Neural cell (in vitro differentiated cells): ENCODE data around the gene ASB10. TPM values are rescaled to one million over a fixed set of nuclear protein-coding genes. Genes with fewer than 3 reads are reported as not detected.

ENCODE experiments used
- H2AFZ ChIP-seq: fragments of 200-600, 300-800 bp; sonication (generic), shearing (Covaris generic); 2 replicates; pipeline ENCODE4 v1.6.0; 2014; ENCODE audit warnings: low read depth, mild to moderate bottlenecking, antibody characterized with exemption, low read length, moderate library complexity
- H3F3A ChIP-seq: fragments of 200-600 bp; shearing (Covaris generic); 2 replicates; pipeline ENCODE4 v1.6.1; 2016; ENCODE audit warnings: mild to moderate bottlenecking, moderate library complexity, mixed read lengths, antibody characterized with exemption, low read length; ENCODE audit not compliant: insufficient read depth, poor library complexity, severe bottlenecking
- H3K27ac ChIP-seq: fragments of 200-600, 300-800 bp; sonication (generic), shearing (Covaris generic); 2 replicates; pipeline ENCODE4 v1.5.1; 2014; ENCODE audit warnings: mild to moderate bottlenecking, low read length, moderate library complexity
- H3K27me3 ChIP-seq: fragments of 300-800, 200-600 bp; sonication (generic), shearing (Covaris generic); 2 replicates; pipeline ENCODE4 v1.6.0; 2014; ENCODE audit warnings: mild to moderate bottlenecking, low read depth, low read length, moderate library complexity; ENCODE audit not compliant: insufficient read depth
- H3K36me3 ChIP-seq: fragments of 300-800, 200-600 bp; sonication (generic), shearing (Covaris generic); 2 replicates; pipeline ENCODE4 v1.5.1; 2014; ENCODE audit warnings: mild to moderate bottlenecking, antibody characterized with exemption, low read length, moderate library complexity; ENCODE audit not compliant: insufficient read depth
- H3K4me2 ChIP-seq: fragments of 300-800, 200-600 bp; sonication (generic), shearing (Covaris generic); 2 replicates; pipeline ENCODE4 v1.6.0; 2014; ENCODE audit warnings: mild to moderate bottlenecking, low read length
- H3K4me3 ChIP-seq: fragments of 300-800, 200-600 bp; sonication (generic), shearing (Covaris generic); 2 replicates; pipeline ENCODE4 v1.5.1; 2014; ENCODE audit warnings: mild to moderate bottlenecking, low read length, moderate library complexity
- H3K79me2 ChIP-seq: fragments of 200-600 bp; shearing (Covaris generic); replicated peaks from 2 replicates; pipeline ENCODE4 v1.6.0; 2014; ENCODE audit warnings: mild to moderate bottlenecking, low read length, moderate library complexity; ENCODE audit not compliant: insufficient read depth
- H3K9ac ChIP-seq: fragments of 300-800, 200-600 bp; sonication (generic), shearing (Covaris generic); 2 replicates; pipeline ENCODE4 v1.6.1; 2016; ENCODE audit warnings: mild to moderate bottlenecking, low read length, mixed read lengths
- H3K9me2 ChIP-seq: fragments of 200-600 bp; shearing (Covaris generic); 2 replicates; pipeline ENCODE4 v1.6.1; 2016; ENCODE audit warnings: mild to moderate bottlenecking, low read length, mixed read lengths; ENCODE audit not compliant: insufficient read depth
- H3K9me3 ChIP-seq: fragments of 200-600, 300-800 bp; sonication (generic), shearing (Covaris generic); 2 replicates; pipeline ENCODE4 v1.6.1; 2016; ENCODE audit warnings: mild to moderate bottlenecking, mixed run types, low read length, moderate library complexity, mixed read lengths
- H4K20me1 ChIP-seq: fragments of 200-600 bp; shearing (Covaris generic); 2 replicates; pipeline ENCODE4 v1.6.1; 2016; ENCODE audit warnings: mild to moderate bottlenecking, mixed run types; ENCODE audit not compliant: insufficient read depth
- CTCF ChIP-seq: fragments of 450-650 bp; IDR thresholded peaks from 2 replicates; pipeline ENCODE4 v1.5.1; 2014; ENCODE audit warnings: antibody characterized with exemption, mild to moderate bottlenecking, moderate library complexity; ENCODE audit not compliant: poor library complexity, severe bottlenecking
- EP300 ChIP-seq: fragments of 450-650 bp; conservative IDR thresholded peaks from 2 replicates; pipeline ENCODE4 v1.6.1; 2014; ENCODE audit warnings: antibody characterized with exemption, mild to moderate bottlenecking, moderate library complexity; ENCODE audit not compliant: poor library complexity, severe bottlenecking
- EZH2 ChIP-seq: fragments of 200-600, 300-800 bp; shearing (Covaris generic), sonication (generic); IDR thresholded peaks from 2 replicates; pipeline ENCODE4 v1.6.1; 2014; ENCODE audit warnings: antibody characterized with exemption, low read length, borderline replicate concordance, mild to moderate bottlenecking; ENCODE audit not compliant: insufficient read depth, poor library complexity, severe bottlenecking
- POLR2AphosphoS5 ChIP-seq: IDR thresholded peaks from 2 replicates; pipeline ENCODE4 v1.6.1; 2012
- RAD21 ChIP-seq: fragments of 450-650 bp; conservative IDR thresholded peaks from 2 replicates; pipeline ENCODE4 v1.6.1; 2014; ENCODE audit warnings: antibody characterized with exemption, mild to moderate bottlenecking, moderate library complexity
- TAF1 ChIP-seq: IDR thresholded peaks from 2 replicates; pipeline ENCODE4 v1.6.1; 2012; ENCODE audit warnings: low read depth
- polyA plus RNA-seq: library from polyadenylated mRNA; depleted of rRNA; stranded (reverse); fragments of >200 nt; gene quantifications from 2 replicates; pipeline ENCODE4 v1.2.3, GENCODE V29; 2014

Gene ASB10
- polyA plus RNA-seq, 1 donor from 2014 or later, result not detected

DNA sequence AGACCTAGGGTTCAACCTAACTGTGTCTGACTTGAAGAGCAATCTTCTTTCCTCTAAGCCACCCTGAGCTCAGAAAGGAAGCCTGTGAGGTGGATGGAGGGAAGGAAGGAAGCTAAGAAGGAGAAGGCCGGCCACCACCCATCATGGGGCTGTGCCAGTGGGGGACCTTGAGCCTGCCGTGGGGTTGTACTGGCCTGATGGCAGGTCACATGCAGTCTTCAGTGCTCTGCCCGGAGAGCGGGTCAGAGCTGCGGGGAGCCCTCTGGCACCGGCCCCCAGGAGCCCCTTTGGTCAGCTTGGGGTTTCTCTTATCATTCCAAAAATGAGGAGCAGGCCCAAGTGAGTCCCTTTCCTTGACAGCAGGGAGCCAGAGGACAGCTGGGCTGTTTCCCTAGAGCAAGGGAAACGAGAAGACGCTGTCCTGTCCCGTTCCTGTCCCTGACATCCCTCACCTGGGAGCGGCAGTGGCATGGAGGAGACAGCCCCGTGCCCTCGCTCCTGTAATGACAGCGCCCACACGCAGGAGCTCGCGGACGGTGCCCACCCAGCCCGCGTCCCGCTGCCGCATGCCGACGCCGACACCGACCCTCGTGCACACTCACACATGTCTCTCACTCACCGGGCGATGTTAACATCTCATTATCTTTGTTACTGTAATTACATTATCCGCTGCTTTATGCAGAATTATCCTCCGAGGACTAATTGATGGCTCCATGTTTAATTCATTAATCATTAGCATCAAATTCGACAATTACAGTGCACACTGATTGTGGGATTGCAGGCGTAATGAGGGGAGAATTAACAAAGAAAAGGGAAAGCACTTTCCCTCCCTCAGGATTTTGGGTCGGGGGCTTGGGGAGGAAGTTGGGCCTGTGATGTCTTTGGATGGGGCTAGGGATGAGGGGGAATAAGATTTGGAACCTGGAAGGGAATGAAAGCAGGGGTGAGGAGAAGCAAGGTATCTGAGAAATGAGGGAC is 50.9 kb downstream of the ASB10 start:
- Histone ChIP-seq H2AFZ (no peak overlapping the region), H3K9ac (no peak overlapping the region), H3K4me3 (no peak overlapping the region), H3K9me3 (no peaks in the 10 kb centered on the region), H3K4me2 (no peak overlapping the region), H3K9me2 (no peaks in the 10 kb centered on the region), H3F3A (no peaks in the 10 kb centered on the region), H3K27me3 (no peaks in the 10 kb centered on the region), H3K27ac (no peak overlapping the region), H3K79me2 (no peaks in the 10 kb centered on the region), H4K20me1 (no peaks in the 10 kb centered on the region), H3K36me3 (no peaks in the 10 kb centered on the region)
- TF ChIP-seq EZH2, result no peak
- TF ChIP-seq RAD21, result no peak
- TF ChIP-seq POLR2AphosphoS5, result no peak

GRCh38 chr7:151135525-151135845 is 51.6 kb downstream of the ASB10 start:
- no peak overlapping the region for H3K4me2 ChIP-seq
- no peaks in the 10 kb centered on the region for H3F3A ChIP-seq
- no peaks in the 10 kb centered on the region for H3K79me2 ChIP-seq
- no peaks in the 10 kb centered on the region for H3K9me2 ChIP-seq
- H3K36me3 ChIP-seq, result no peaks in the 10 kb centered on the region
- H3K9ac ChIP-seq, result no peak overlapping the region
- H4K20me1 ChIP-seq, result no peaks in the 10 kb centered on the region
- H3K4me3 ChIP-seq, result no peak overlapping the region
- TF ChIP-seq POLR2AphosphoS5, result no peak
- TF ChIP-seq CTCF, result no peak
- no peak for TF ChIP-seq EP300
- no peak for TF ChIP-seq TAF1
- no peak overlapping the region for H3K27ac ChIP-seq
- no peak overlapping the region for H2AFZ ChIP-seq
- no peaks in the 10 kb centered on the region for H3K27me3 ChIP-seq
- no peaks in the 10 kb centered on the region for H3K9me3 ChIP-seq

DNA sequence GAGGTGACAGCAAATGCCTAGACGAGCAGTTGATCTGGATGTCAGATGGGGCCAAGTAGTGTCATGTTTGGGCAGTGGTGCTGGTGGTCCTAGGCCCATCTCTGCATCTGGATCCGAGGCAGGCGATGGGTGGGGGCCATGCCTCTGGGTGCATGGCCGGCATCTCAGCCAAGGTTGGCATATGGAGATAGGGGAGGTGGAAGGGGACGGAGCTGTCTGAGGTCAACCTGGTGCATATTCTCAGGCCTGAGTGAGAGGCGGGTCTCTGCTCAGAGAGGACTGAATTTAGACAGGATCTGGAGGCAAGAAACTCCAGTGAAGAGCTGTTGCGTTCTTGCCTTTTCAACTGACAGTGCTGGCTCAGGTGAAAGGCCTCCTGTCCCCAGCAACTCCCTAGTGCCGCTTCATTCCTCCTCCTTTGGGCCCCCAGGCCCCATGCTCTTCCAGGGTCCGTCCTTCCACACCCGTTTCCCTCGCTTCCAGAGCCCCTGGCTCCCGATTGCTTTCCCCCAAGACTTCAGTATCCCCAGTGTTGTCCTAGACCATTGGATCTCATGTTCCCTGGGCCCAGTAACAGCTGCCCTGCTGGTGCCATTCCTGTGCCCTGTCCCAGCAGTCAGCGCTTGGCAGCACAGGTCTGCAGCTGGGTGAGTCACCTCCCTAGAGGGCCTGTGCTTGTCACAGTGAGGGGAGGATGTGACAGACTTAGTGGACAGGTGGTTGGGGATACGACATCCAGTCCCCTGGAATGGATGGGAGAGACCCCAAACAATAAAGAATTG is 52.1 kb downstream of the ASB10 start:
- Histone ChIP-seq H3K36me3 (no peaks in the 10 kb centered on the region), H3K79me2 (no peaks in the 10 kb centered on the region)
- TF ChIP-seq RAD21, result no peak

More for the DNA sequence above, 52.1 kb downstream of the ASB10 start:
- H3K4me2 ChIP-seq, result no peak overlapping the region
- H3K4me3 ChIP-seq, result no peak overlapping the region
- no peaks in the 10 kb centered on the region for H4K20me1 ChIP-seq
- no peaks in the 10 kb centered on the region for H3K9me2 ChIP-seq
- H2AFZ ChIP-seq, result no peak overlapping the region
- H3K9ac ChIP-seq, result no peak overlapping the region
- no peaks in the 10 kb centered on the region for H3F3A ChIP-seq
- H3K27me3 ChIP-seq, result no peaks in the 10 kb centered on the region
- H3K9me3 ChIP-seq, result no peaks in the 10 kb centered on the region
- no peak overlapping the region for H3K27ac ChIP-seq
